ENCODE results near the gene SLC6A1.

- TF ChIP-seq CTCF (conservative IDR thresholded peaks at IDR 0.05; ENCODE audit: low read depth, low read length), result no peak
- no peak for TF ChIP-seq EZH2 (IDR thresholded peaks at IDR 0.05; ENCODE audit: borderline replicate concordance, low read depth, low read length, poor library complexity, severe bottlenecking)
These were observed 22.1 kb upstream of the SLC6A1 start for GRCh38 chr3:10970306-10970960.
